ENCODE results near the gene IGFBP1. TPM values are rescaled to one million over a fixed set of nuclear protein-coding genes. Genes with fewer than 3 reads are reported as not detected.

Gene IGFBP1
- total RNA-seq, 1 donor from 2014 or later, result not detected

DNA sequence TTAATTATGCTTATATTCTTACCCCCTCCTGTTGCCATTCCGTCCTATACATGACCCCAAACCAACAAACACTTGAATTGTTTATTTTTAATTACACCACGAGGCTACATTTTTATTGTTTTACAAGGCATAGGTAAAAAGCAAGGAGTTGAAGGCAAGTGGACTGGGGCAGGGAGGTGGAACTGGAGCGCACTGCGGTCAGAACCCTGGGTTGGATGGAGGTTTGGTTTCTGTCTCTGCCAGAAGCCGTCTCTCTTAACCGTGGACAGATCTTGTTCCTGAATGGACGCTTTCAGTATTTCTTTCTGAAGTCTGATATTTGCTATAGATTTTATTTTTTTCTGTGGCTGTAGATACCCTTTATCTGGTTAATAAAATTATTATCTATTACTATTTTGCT, 52.7 kb downstream of the IGFBP1 start:
- Mint-ChIP-seq H3K36me3 (ENCODE audit: unreplicated experiment) (peaks cover 6% of the 10 kb centered on the region), H3K4me1 (ENCODE audit: low read depth, unreplicated experiment) (peaks cover 2% of the 10 kb centered on the region), H3K9me3 (ENCODE audit: unreplicated experiment) (peaks cover 4% of the 10 kb centered on the region), H3K4me3 (ENCODE audit: unreplicated experiment) (no peak overlapping the region), H3K27ac (ENCODE audit: unreplicated experiment) (no peak overlapping the region), H3K27me3 (ENCODE audit: unreplicated experiment) (peaks cover 2% of the 10 kb centered on the region)
- TF ChIP-seq, protein P1, sequence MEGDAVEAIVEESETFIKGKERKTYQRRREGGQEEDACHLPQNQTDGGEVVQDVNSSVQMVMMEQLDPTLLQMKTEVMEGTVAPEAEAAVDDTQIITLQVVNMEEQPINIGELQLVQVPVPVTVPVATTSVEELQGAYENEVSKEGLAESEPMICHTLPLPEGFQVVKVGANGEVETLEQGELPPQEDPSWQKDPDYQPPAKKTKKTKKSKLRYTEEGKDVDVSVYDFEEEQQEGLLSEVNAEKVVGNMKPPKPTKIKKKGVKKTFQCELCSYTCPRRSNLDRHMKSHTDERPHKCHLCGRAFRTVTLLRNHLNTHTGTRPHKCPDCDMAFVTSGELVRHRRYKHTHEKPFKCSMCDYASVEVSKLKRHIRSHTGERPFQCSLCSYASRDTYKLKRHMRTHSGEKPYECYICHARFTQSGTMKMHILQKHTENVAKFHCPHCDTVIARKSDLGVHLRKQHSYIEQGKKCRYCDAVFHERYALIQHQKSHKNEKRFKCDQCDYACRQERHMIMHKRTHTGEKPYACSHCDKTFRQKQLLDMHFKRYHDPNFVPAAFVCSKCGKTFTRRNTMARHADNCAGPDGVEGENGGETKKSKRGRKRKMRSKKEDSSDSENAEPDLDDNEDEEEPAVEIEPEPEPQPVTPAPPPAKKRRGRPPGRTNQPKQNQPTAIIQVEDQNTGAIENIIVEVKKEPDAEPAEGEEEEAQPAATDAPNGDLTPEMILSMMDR (IDR thresholded peaks at IDR 0.05; ENCODE audit: partially characterized antibody, unreplicated experiment), result no peak
- DNase-seq, result no peak

Other genes with a start within 250 kb of the IGFBP1 start
- not detected for gene CCDC201, start 15.4 kb upstream of the IGFBP1 start, total RNA-seq (ENCODE audit: unreplicated experiment)
- gene IGFBP3, start 32.8 kb downstream of the IGFBP1 start, total RNA-seq (ENCODE audit: unreplicated experiment), result 0.17 TPM